ENCODE measurements around the gene KSR1. TPM values are rescaled to one million over a fixed set of nuclear protein-coding genes. Genes with fewer than 3 reads are reported as not detected.
A peak's percentile ranks its signal among the peaks of the same experiment; 100 is the strongest.

The KSR1 gene
- polyA plus RNA-seq, 1 donor from 2014 or later: 9.2 TPM

GRCh38 chr17:27494192-27495091 is 38.2 kb downstream of the KSR1 start:
- Histone ChIP-seq H3K9ac (ENCODE audit: low read length) (no peak overlapping the region), H3K9me3 (ENCODE audit: low read length) (no peaks in the 10 kb centered on the region), H3F3A (ENCODE audit: insufficient read depth, low read length, poor library complexity, severe bottlenecking) (no peaks in the 10 kb centered on the region), H3K79me2 (replicated peaks; ENCODE audit: insufficient read depth, low read length) (no peaks in the 10 kb centered on the region), H3K27ac (ENCODE audit: low read length) (no peak overlapping the region), H3K9me2 (ENCODE audit: insufficient read depth, low read length) (no peaks in the 10 kb centered on the region), H3K27me3 (ENCODE audit: insufficient read depth, low read depth, low read length) (no peaks in the 10 kb centered on the region), H4K20me1 (ENCODE audit: insufficient read depth) (no peaks in the 10 kb centered on the region), H3K4me2 (ENCODE audit: low read length) (no peak overlapping the region), H3K36me3 (ENCODE audit: insufficient read depth, low read length) (no peaks in the 10 kb centered on the region), H3K4me3 (ENCODE audit: low read length) (no peak overlapping the region), H2AFZ (ENCODE audit: low read depth, low read length) (no peak overlapping the region)
- peak; percentile 61 for TF ChIP-seq SMC3 (conservative IDR thresholded peaks at IDR 0.05; ENCODE audit: poor library complexity)
- TF ChIP-seq RAD21 (conservative IDR thresholded peaks at IDR 0.05): peak; percentile 41
- TF ChIP-seq POLR2AphosphoS5 (IDR thresholded peaks at IDR 0.05): no peak
- no peak for TF ChIP-seq EP300 (conservative IDR thresholded peaks at IDR 0.05; ENCODE audit: poor library complexity, severe bottlenecking)
- peak; percentile 62 for TF ChIP-seq CTCF (IDR thresholded peaks at IDR 0.05; ENCODE audit: poor library complexity, severe bottlenecking)

GRCh38 chr17:27495460-27495859 is 39.2 kb downstream of the KSR1 start:
- Histone ChIP-seq H3K9me2 (ENCODE audit: insufficient read depth, low read length) (no peaks in the 10 kb centered on the region), H3K9me3 (ENCODE audit: low read length) (no peaks in the 10 kb centered on the region), H4K20me1 (ENCODE audit: insufficient read depth) (no peaks in the 10 kb centered on the region), H3K27me3 (ENCODE audit: insufficient read depth, low read depth, low read length) (no peaks in the 10 kb centered on the region), H3K27ac (ENCODE audit: low read length) (no peak overlapping the region), H3K4me2 (ENCODE audit: low read length) (no peak overlapping the region), H3K9ac (ENCODE audit: low read length) (no peak overlapping the region), H3K79me2 (replicated peaks; ENCODE audit: insufficient read depth, low read length) (no peaks in the 10 kb centered on the region), H3K36me3 (ENCODE audit: insufficient read depth, low read length) (no peaks in the 10 kb centered on the region), H3F3A (ENCODE audit: insufficient read depth, low read length, poor library complexity, severe bottlenecking) (no peaks in the 10 kb centered on the region), H2AFZ (ENCODE audit: low read depth, low read length) (no peak overlapping the region), H3K4me3 (ENCODE audit: low read length) (no peak overlapping the region)
- no peak for TF ChIP-seq TAF1 (IDR thresholded peaks at IDR 0.05; ENCODE audit: low read depth)
- no peak for TF ChIP-seq EP300 (conservative IDR thresholded peaks at IDR 0.05; ENCODE audit: poor library complexity, severe bottlenecking)
- TF ChIP-seq CTCF (IDR thresholded peaks at IDR 0.05; ENCODE audit: poor library complexity, severe bottlenecking): no peak
- no peak for TF ChIP-seq POLR2AphosphoS5 (IDR thresholded peaks at IDR 0.05)
- no peak for TF ChIP-seq RAD21 (conservative IDR thresholded peaks at IDR 0.05)
- no peak for TF ChIP-seq REST (IDR thresholded peaks at IDR 0.05; ENCODE audit: borderline replicate concordance)
- no peak for TF ChIP-seq EZH2 (IDR thresholded peaks at IDR 0.05; ENCODE audit: borderline replicate concordance, insufficient read depth, low read length, poor library complexity, severe bottlenecking)
- TF ChIP-seq MXI1 (conservative IDR thresholded peaks at IDR 0.05; ENCODE audit: poor library complexity, severe bottlenecking): no peak
- TF ChIP-seq SMC3 (conservative IDR thresholded peaks at IDR 0.05; ENCODE audit: poor library complexity): no peak
